Skeletal muscle cell (primary cell): ENCODE results near the gene TMEM234.
"Not testable (repeated sequence)": the region's sequence is repeated elsewhere in the genome, so short reads cannot be mapped to it uniquely, and the experiment has no call there.

ENCODE experiments used
- DNase-seq: peaks from one replicate; pipeline ENCODE4 v3.0.0-alpha.2; 2010; ENCODE audit warnings: low read depth
- H3K4me3 ChIP-seq: 2 replicates; pipeline ENCODE4 v1.5.1; 2011; ENCODE audit warnings: low read depth, mild to moderate bottlenecking, control low read depth, low read length, moderate library complexity

The TMEM234 gene

GRCh38 chr1:32221980-32222755 lies at the start of gene TMEM234, which contains the start of gene EIF3I:
TSS of gene TMEM234 (minus strand) at chr1:32222353. CDS start at chr1:32222322, 31 bp downstream.
TSS of gene EIF3I (plus strand) at chr1:32222407. CDS start at chr1:32222442, 35 bp downstream.
- peak within 1 kb of the TSS; percentile 83 for H3K4me3 ChIP-seq
- peak; percentile 59 for DNase-seq

DNA sequence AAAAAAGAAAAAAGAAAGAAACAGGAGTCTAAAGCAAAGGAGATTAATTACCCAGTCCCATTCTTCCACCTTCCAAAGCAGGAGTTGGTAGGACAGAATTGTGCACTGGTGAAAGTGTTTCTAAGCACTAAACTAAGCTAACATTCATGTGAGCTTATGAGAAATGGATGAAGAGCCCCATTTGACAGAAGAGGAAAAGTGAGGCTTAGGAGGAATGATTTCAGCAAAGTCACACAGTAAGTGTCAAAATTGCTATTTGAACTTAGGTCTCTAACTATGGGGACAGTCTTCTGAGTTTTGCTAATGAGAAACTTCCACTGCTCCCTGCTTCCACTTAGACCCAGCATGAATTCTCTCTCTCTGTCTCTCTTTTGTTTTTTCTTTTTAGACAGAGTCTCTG lies 47.6 kb upstream of the TMEM234 start:
- no peak overlapping the region for H3K4me3 ChIP-seq
- DNase-seq, result no peak

GRCh38 chr1:32266921-32267591 lies 44.9 kb upstream of the TMEM234 start:
- H3K4me3 ChIP-seq, result no peak overlapping the region
- DNase-seq, result no peak

GRCh38 chr1:32265846-32266245 lies 43.7 kb upstream of the TMEM234 start:
- no peak overlapping the region for H3K4me3 ChIP-seq
- DNase-seq, result no peak

DNA sequence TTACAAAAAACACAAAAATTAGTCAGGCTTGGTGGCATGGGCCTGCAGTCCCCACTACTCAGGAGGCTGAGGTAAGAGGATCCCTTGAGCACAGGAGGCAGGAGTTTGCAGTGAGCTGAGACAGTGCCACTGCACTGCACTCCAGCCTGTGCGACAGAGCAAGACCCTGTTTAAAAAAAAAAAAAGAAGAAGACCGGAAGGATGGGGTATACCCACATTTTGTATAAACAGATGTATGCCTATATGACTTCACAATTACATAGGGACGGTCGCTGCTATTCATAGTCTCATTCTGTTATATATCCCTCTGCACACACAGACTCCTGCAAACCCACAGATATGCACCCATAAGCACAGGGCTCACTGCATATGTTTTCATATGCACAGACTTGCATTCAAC lies 41.6 kb upstream of the TMEM234 start:
- no peak overlapping the region for H3K4me3 ChIP-seq
- DNase-seq, result no peak

DNA sequence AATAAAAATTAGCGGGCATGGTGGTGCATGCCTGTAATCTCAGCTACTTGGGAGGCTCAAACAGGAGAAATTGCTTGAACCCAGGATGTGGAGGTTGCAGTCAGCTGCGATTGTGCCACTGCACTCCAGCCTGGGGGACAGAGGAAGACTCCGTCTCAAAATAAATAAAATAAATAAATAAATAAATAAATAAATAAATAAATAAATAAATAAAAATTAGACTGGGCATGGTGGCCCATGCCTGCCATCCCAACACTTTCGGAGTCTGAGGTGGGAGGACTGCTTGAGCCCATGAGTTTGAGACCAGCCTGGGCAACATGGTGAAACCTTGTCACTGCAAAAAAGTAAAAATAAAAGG lies 41.1 kb upstream of the TMEM234 start:
- DNase-seq, H3K4me3 ChIP-seq: not testable (repeated sequence)

DNA sequence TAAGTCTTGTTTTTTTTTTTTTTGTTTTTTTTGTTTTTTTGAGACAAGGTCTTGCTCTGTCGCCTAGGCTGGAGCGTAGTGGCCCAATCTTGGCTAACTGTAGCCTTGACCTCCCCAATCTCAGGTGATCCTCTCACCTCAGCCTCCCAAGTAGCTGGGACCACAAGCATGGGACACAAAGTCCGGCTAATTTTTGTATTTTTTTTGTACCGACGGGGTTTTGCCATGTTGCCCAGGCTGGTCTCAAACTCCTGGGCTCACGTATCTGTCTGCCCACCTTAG lies 35.0 kb upstream of the TMEM234 start:
- DNase-seq, result no peak
- no peak overlapping the region for H3K4me3 ChIP-seq

- no peak overlapping the region for H3K4me3 ChIP-seq
- DNase-seq, result no peak
Observed at GRCh38 chr1:32256473-32257226, 34.5 kb upstream of the TMEM234 start.

DNA sequence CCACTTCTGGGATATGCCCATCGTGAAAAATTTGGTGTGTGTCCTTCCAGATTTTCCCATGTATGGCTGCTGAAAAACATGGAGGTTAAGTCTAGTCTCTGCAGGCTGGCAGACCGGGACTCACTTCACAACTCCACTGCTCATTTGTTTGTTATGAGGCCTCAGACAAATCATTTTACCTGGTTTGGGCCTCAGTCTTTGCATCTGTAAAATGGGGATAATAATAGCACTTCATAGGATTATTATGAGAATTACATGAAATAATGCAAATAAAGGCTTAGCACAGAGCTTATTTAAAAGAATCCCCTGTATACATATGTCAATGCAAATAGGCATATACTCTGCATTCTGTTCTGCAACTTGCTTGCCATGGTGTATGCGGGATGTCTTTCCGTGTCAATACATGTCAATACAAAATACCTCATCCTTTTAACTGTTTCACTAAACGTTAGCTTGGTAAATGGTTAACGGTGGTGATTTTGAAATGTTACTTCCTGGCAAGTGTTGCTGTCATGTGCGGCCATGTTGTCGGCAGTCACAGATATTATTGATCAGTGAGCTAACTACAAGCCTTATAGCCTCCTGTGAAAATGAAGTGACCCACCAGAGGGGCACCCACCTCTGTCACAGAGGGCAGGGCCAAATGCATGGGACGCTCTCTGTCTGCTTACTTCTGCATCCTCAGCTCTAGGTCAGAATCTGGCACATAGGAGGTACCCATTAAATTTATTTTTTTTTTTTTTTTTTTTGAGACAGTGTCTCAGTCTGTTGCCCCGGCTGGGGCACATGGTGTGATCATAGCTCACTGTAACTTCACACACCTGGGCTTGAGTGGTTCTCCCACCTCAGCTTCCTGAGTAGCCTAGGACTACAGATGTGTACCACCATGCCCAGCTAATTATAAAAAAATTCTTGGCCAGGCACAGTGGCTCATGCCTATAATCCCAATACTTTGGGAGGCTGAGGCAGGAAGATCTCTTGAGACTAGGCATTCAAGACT lies 33.2 kb upstream of the TMEM234 start:
- H3K4me3 ChIP-seq, result no peak overlapping the region
- no peak for DNase-seq

DNA sequence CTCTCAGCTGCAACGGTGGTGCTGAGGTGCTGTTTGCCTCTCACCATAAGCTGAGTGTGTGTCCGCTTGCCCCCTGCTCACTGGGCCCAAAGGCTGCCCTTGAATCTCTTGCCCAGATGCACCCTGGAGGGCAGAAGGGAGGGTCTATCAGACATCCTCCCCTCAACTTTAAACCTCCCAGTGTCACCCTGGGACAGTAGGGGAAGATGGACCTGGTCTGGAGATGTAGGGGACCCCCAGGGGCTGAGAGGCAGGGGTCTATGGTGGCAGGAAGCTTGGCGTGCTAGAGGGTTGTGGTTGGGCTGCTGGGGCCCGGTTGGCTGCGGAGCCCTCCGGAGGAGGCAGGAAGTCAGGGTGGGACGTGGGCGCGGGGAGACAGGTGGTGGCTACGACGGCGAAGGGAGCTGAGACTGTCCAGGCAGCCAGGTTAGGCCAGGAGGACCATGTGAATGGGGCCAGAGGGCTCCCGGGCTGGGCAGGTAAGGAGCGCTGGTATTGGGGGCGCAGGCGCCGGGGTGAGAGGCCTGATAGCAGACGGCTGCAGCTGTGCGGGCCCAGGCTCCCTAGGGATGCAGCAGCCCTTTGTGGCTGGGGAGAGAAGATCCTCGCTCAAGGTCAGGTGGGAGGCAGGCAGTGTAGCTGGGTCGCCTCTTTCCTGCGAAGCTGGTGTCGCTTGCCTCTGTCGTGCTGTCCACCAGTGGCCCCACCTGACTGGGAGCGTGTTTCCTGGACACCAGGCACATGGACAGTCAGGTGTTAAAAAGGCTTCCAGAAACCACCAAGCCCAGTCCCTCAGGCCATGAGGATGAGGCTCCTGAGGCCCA lies 29.0 kb upstream of the TMEM234 start, which contains the start of gene LCK:
Gene LCK, plus strand, starts transcription at position 373 of the 824 bp plus-strand sequence. CDS start 23,065 bp downstream, outside the sequence.
- DNase-seq, result no peak
- no peak within 1 kb of the TSS for H3K4me3 ChIP-seq

- H3K4me3 ChIP-seq, result no peak overlapping the region
- DNase-seq, result no peak
Observed at GRCh38 chr1:32249831-32250525, 27.8 kb upstream of the TMEM234 start.

DNA sequence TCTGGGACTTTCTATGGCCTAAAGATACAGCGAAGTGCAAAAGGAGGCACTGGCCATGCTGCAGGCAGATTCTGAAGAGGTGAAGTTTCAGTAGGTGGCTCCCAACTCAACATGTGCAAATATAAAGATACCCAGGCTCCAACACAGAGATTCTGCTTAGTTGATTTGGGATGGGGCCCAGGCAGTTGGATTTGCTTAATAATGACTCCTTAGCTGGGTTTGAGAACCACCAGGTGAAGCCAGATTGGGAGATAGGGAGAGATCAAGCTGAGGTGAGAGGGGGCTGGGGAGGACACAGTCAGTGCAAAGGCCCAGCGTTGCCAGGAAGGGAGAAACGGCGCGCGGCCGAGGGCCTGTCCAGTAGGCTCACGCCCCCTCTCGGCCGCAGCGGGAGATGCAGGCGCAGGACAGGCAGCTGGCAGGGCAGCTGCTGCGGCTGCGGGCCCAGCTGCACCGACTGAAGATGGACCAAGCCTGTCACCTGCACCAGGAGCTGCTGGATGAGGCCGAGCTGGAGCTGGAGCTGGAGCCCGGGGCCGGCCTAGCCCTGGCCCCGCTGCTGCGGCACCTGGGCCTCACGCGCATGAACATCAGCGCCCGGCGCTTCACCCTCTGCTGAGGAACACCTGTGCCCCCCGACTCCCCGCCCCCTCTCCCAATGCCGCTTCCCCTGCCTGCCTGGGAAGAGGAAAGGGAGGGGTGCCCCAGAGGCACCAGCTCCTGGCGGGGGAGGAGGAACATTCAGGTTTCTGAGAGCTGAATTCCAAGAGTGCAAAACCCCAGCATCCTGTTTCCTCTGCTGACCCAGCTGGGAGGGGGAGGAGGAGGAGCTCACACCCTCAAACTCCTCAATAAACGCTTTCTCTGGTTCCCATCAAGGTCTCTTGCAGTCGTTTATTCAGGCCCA lies 26.1 kb upstream of the TMEM234 start:
- no peak overlapping the region for H3K4me3 ChIP-seq
- DNase-seq, result no peak

DNA sequence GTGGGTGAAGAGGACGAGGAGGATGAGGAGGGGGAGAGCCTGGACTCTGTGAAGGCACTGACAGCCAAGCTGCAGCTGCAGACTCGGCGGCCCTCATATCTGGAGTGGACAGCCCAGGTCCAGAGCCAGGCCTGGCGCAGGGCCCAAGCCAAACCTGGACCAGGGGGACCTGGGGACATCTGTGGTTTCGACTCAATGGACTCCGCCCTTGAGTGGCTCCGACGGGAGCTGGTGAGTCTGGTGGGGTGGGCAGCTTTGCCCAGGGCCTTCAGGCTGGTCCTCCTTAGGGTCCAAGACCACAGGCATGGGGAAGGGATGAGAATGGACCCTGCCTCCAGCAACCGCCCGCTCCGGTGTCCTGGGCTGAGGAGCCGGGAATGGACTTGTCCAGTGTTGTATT lies 25.3 kb upstream of the TMEM234 start:
- no peak overlapping the region for H3K4me3 ChIP-seq
- DNase-seq, result no peak

GRCh38 chr1:32246888-32247273 lies 24.7 kb upstream of the TMEM234 start, which contains the start of gene FAM167B:
TSS of gene FAM167B (plus strand) at chr1:32247222. CDS start at chr1:32247422, 200 bp downstream.
- no peak within 1 kb of the TSS for H3K4me3 ChIP-seq
- DNase-seq, result peak; percentile 28

DNA sequence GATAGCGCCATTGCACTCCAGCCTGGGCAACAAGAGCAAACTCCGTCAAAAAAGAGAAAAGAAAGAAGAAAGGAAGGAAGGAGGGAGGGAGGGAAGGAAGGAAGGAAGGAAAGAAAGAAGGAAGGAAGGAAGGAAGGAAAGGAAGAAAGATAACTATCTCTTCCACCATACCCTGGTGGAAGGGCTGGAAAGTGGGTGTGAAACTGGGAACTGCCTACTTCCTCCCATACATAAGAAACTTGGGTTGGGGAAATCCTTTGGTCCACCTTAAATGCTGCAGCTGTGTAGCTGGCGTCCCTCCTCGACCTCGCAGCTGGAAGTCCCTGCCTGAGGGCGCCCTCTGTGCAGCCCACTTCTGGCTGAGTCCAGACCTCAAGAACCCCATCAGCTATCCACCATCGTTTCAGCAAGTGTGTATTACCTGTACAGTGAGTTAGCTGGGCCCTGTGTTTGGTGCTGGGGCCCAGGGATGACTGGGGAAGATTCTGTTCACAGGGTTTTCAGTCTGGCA lies 20.2 kb upstream of the TMEM234 start:
- no peak for DNase-seq
- no peak overlapping the region for H3K4me3 ChIP-seq

DNA sequence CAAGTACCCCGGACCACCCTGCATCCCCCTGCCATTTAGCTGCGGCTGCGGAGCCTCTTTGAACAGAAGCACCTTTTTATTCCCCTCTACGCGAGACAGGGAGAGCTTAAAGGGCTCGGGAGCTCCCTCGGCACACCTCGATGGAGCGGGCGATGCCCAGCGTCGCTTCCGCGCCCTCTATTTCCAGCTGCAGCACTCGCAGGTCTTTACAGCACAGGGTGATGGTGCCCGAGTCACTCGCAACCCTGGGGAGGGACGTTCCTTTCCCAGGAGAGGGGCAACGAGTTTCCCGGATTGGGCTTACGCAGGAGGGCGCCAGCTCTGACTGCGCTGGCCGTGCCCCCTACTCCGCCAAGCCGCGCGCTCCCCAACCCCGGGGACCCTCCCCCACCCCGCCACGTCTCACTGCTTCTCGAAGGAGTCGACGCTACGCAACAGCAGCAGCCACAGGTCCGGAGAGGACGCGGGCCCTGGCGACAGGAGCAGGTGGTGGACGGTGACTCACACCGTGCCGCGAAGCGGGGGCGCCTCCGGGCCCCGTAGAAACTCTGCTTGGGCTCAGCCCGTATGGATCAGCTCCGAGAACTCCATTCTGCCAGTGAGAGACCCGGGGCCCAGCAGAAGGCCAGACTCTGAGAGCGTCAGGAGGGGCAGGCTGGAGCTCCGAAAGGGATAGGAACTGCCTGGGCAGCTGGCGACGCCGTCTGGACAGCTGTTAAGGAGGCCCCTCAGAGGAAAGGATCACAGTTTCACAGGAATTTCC lies 19.0 kb upstream of the TMEM234 start:
- DNase-seq, result no peak
- H3K4me3 ChIP-seq, result peak overlapping the region; percentile 55
